Skeletal muscle tissue (tissue), 4 donors: ENCODE measurements around the gene MAGED2. TPM values are rescaled to one million over a fixed set of nuclear protein-coding genes. Genes with fewer than 3 reads are reported as not detected.

Source experiments
- H3K27ac ChIP-seq: one replicate; pipeline ENCODE4 v1.7.0; 2013; ENCODE audit warnings: mild to moderate bottlenecking, low read depth, low read length, inconsistent platforms
- H3K27me3 ChIP-seq, 3 donors: one replicate each; pipeline ENCODE4 v1.7.0; 2013; ENCODE audit warnings: low read length in 3 of 3; ENCODE audit not compliant: control insufficient read depth in 3 of 3, insufficient read depth in 3 of 3
- H3K36me3 ChIP-seq, 3 donors: one replicate each; pipeline ENCODE4 v1.7.0; 2013; ENCODE audit warnings: low read length in 3 of 3; ENCODE audit not compliant: control insufficient read depth in 3 of 3, insufficient read depth in 3 of 3
- H3K4me1 ChIP-seq, 3 donors: one replicate each; pipeline ENCODE4 v1.7.0; 2013; ENCODE audit warnings: low read length in 3 of 3, mild to moderate bottlenecking in 3 of 3; ENCODE audit not compliant: control insufficient read depth in 3 of 3, insufficient read depth in 3 of 3
- H3K4me3 ChIP-seq, 3 donors: one replicate each; pipeline ENCODE4 v1.7.0; 2013; ENCODE audit warnings: low read length in 3 of 3
- H3K9ac ChIP-seq, 3 donors: one replicate each; pipeline ENCODE4 v1.7.0; 2013; ENCODE audit warnings: low read length in 3 of 3, mild to moderate bottlenecking in 3 of 3, moderate library complexity in 2 of 3, low read depth in 1 of 3
- H3K9me3 ChIP-seq, 3 donors: one replicate each; pipeline ENCODE4 v1.7.0; 2013; ENCODE audit warnings: low read length in 3 of 3; ENCODE audit not compliant: control insufficient read depth in 3 of 3
- total RNA-seq: library from RNA; depleted of rRNA; stranded (reverse); fragments of >200 nt; gene quantifications from one replicate; pipeline ENCODE4 v1.2.3, GENCODE V29; 2014
- donor health status: Osteomylitis.

MAGED2 gene
- total RNA-seq, 1 donor from 2014 or later, result 694 TPM

DNA sequence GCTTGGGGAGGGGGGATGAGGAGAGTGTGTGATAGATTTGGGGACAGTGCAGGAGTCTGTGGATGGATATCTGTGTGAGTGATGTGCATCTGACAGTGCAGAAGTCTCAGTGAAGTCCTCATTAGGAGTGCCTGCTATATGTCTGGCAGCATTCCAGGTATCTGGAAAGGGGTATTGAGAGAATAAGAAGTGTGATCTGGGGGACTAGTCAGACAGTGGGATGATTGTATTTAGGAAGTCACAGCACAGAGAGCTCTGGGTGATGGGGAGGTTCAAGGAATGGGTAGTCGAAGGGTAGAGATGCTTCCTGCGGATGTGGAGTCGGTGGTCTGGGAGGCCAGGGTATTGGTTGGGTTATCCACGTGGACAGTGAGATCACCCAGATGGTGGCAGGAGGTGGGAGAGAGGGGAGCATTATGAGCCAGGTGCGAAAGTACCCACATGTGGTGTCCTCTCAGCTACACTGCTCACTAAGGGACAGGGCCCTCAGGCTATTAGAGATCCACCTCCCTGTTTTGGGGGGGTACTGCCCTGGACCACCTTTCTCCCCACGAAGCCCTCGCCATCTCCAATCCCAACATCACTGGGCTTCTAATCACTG, 9.8 kb downstream of the MAGED2 start:
- no peak overlapping the region for H3K9ac ChIP-seq
- no peak overlapping the region for H3K27ac ChIP-seq
- H3K4me1 ChIP-seq, result no peaks in the 10 kb centered on the region
- peaks cover 28 to 37% (median 37%) of the 10 kb centered on the region in 3 donors for H3K36me3 ChIP-seq
- H3K4me3 ChIP-seq, result no peak overlapping the region
- no peaks in the 10 kb centered on the region for H3K9me3 ChIP-seq
- H3K27me3 ChIP-seq, result no peaks in the 10 kb centered on the region

DNA sequence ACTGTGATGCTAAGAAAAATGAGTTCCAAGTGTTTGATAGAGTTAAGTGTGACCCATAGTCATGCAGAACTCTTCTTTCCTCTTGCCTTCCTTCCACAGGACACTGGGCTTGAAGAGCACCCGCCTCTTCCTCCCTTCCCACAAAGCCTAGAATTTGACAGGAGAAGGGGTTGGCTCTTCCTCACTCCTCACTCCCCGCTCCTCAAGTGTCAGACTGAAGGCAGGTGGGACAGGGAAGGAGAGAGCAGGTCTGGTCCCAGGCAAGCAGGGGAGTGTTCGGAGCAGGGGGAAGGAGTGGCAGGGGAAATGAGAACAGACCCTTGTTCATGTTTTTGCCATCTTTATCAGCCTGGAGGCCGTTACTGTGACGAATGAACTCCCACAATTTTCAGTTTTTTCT, 10.7 kb downstream of the MAGED2 start:
- H3K36me3 ChIP-seq, result peaks cover 22 to 28% (median 28%) of the 10 kb centered on the region in 3 donors
- H3K4me1 ChIP-seq, result no peaks in the 10 kb centered on the region
- H3K4me3 ChIP-seq, result no peak overlapping the region
- no peaks in the 10 kb centered on the region for H3K27me3 ChIP-seq
- H3K9ac ChIP-seq, result no peak overlapping the region
- H3K27ac ChIP-seq, result no peak overlapping the region
- no peaks in the 10 kb centered on the region for H3K9me3 ChIP-seq

DNA sequence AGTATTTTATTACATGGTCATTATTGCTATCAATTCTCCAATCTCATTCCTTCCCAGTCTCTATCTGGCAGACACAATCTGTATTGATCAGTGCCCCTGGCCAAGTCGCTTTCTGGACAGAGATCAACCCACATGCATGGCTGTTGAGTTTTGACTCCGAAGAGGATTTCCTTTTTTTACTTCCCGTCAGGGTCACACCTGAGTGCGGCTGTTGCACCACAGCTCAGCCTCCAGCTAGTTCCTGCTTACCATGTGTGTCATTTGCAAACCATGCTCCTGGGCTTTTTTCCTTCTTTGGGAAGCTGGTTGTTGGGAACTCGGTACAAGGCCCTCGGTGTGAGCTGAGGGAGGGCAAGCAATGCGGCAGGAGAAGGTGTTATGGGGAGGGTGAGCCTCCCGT, 11.7 kb downstream of the MAGED2 start:
- Histone ChIP-seq H3K27ac (no peak overlapping the region), H3K4me1 (peaks cover 0 to 2% (median 0%) of the 10 kb centered on the region in 3 donors), H3K9me3 (no peaks in the 10 kb centered on the region), H3K36me3 (peaks cover 13 to 18% (median 18%) of the 10 kb centered on the region in 3 donors), H3K4me3 (no peak overlapping the region), H3K9ac (no peak overlapping the region), H3K27me3 (no peaks in the 10 kb centered on the region)

DNA sequence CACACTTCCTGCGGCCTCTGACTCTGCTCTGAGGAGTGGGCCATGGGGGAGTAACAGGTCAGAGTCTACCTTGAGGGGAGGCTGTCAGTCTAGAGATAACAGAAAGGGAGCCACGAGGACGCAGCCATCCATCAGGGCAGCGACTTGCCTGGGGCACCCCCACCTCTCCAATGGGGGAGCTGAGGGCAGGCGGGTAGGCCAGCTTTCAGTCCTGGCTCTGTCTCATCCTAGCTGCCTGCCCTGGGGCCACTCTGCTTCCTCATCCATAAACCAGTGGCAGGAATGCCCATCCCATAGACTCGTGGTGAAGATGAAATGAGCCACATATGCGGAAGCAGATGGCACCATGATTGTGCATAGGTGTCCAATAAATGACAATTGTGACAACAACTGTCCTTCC, 13.2 kb downstream of the MAGED2 start:
- peaks cover 0 to 2% (median 0%) of the 10 kb centered on the region in 3 donors for H3K9me3 ChIP-seq
- H3K27me3 ChIP-seq, result no peaks in the 10 kb centered on the region
- H3K9ac ChIP-seq, result no peak overlapping the region
- peaks cover 0 to 6% (median 4%) of the 10 kb centered on the region in 3 donors for H3K36me3 ChIP-seq
- peaks cover 0 to 5% (median 0%) of the 10 kb centered on the region in 3 donors for H3K4me1 ChIP-seq
- no peak overlapping the region for H3K27ac ChIP-seq
- H3K4me3 ChIP-seq, result no peak overlapping the region

DNA sequence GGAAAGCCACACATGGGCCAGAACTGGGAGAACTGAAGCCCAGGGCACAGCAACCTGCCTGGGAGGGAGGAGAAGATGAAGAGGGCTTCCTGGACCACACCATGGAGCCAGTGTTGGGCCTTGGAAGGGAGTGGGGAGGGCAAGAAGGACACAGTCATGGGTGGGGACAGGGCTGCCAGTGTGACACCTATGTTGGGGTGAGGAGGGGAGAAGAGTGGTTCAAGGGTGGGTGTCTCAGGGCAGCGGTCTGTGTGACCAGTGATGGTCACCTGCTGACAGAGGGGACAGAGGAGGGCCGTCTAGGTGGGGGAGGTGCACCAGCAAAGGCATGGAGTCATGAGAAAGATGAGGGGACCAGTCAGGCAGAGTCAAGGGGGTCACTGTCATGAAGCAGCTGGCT, 13.8 kb downstream of the MAGED2 start:
- H3K9me3 ChIP-seq, result peaks cover 0 to 2% (median 0%) of the 10 kb centered on the region in 3 donors
- H3K27me3 ChIP-seq, result no peaks in the 10 kb centered on the region
- peaks cover 0 to 5% (median 0%) of the 10 kb centered on the region in 3 donors for H3K4me1 ChIP-seq
- H3K36me3 ChIP-seq, result peaks cover 0 to 2% (median 1%) of the 10 kb centered on the region in 3 donors
- no peak overlapping the region for H3K27ac ChIP-seq
- no peak overlapping the region for H3K4me3 ChIP-seq
- no peak overlapping the region for H3K9ac ChIP-seq

DNA sequence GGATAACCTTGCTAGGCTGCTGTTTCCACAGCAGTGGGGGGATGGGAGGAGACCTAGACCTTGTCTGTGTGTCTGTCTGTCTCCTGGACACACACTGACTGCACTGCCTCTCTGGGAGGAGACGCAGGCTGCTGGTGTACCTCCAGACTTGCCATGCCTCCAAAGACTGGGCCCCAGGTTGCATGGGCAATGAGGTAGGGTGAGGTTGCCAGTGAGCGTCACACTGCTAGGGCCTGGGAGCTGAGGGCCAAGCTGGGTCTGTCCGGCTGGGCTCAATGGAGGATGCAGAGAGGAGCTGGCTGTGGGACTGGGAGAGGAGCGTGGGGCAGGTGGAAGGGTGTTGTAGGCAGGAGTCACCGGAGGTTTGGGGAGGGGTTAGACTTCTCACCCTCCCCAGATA, 16.6 kb downstream of the MAGED2 start:
- H3K27ac ChIP-seq, result no peak overlapping the region
- H3K4me3 ChIP-seq, result no peak overlapping the region
- no peaks in the 10 kb centered on the region for H3K36me3 ChIP-seq
- no peaks in the 10 kb centered on the region for H3K27me3 ChIP-seq
- no peak overlapping the region for H3K9ac ChIP-seq
- H3K4me1 ChIP-seq, result peaks cover 0 to 5% (median 0%) of the 10 kb centered on the region in 3 donors
- peaks cover 0 to 2% (median 0%) of the 10 kb centered on the region in 3 donors for H3K9me3 ChIP-seq

DNA sequence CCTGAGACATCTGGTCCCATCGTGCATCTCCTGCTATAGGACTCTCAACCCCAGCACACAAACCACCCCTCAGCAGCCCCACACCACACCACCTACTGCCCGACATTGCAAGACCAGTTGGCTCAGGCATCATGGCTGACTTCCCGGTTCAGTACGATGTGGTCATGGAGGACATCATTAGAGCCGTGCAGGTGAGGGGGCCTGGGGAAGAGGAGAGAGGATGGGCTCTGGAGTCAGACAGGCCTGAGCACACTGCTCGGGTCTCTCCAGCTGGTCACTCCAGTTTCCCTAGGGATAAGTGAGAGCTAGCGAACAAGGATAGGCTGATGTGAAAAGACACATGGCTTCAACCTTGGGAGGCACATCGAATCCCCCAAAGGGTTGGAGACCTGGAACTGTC, 17.2 kb downstream of the MAGED2 start:
- H3K36me3 ChIP-seq, result no peaks in the 10 kb centered on the region
- no peak overlapping the region for H3K9ac ChIP-seq

DNA sequence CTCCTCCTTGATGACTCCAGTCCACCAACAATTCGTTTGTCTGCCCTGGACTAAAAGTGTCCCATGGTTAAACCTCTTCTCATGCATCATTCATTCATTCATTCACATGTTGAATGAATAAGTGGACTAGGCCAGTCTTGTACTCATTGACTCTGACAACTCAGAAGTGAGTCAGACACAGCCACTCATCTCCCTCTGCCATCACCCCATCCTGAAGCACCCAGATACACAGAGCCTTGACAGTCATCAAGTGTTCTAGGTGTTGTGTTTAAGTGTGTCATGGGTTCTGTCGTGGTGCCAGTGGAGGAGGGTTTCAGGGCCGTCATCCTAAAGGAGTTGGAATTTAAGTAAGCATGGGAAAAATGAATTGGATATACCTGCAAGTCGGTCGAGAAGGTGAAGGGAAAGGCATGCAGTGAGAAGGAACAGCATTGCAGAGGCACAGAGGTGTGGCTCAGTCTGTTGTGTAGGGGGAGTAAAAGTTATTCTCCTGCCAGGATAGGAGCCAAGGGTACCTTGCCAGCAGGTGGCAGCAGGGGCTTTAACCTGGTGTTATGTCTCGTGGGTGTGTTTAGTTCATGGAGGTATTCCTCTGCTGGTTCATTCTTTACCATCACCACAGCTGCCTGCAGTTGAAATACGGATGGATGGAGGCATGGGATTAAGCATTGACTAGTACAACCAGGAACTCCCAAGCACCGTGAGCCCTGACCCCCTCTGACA, 18.3 kb downstream of the MAGED2 start:
- H3K36me3 ChIP-seq, result no peaks in the 10 kb centered on the region
- H3K4me3 ChIP-seq, result no peak overlapping the region
- no peaks in the 10 kb centered on the region for H3K27me3 ChIP-seq
- H3K4me1 ChIP-seq, result peaks cover 0 to 5% (median 0%) of the 10 kb centered on the region in 3 donors
- H3K9me3 ChIP-seq, result peaks cover 0 to 2% (median 0%) of the 10 kb centered on the region in 3 donors
- H3K27ac ChIP-seq, result no peak overlapping the region
- H3K9ac ChIP-seq, result no peak overlapping the region

More for the DNA sequence above, 17.2 kb downstream of the MAGED2 start:
- Histone ChIP-seq H3K9me3 (peaks cover 0 to 2% (median 0%) of the 10 kb centered on the region in 3 donors), H3K4me3 (no peak overlapping the region), H3K27ac (no peak overlapping the region), H3K27me3 (no peaks in the 10 kb centered on the region), H3K4me1 (peaks cover 0 to 5% (median 0%) of the 10 kb centered on the region in 3 donors)

DNA sequence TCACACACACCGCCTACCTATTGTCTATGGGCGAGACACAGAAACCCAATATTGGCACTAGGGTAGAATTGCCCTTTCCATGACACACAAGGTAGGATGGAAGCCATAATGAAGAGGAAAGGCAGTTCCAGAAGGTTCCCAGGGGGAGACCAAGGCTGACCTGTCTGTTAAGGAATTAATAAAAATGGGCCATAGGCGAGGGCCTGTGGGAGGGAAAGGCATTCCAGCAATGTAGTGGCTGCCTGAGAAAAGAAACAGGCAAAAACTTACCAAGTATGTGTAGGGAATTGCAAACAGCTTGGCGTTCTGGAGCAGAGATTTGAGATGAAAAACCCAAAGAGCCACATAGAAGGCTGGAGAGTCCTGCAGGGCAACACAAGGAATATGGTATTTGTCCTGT, 19.1 kb downstream of the MAGED2 start:
- H3K4me1 ChIP-seq, result peaks cover 0 to 5% (median 0%) of the 10 kb centered on the region in 3 donors
- peaks cover 0 to 2% (median 0%) of the 10 kb centered on the region in 3 donors for H3K9me3 ChIP-seq
- H3K27ac ChIP-seq, result no peak overlapping the region
- no peak overlapping the region for H3K9ac ChIP-seq
- no peaks in the 10 kb centered on the region for H3K36me3 ChIP-seq
- no peaks in the 10 kb centered on the region for H3K27me3 ChIP-seq
- H3K4me3 ChIP-seq, result no peak overlapping the region

DNA sequence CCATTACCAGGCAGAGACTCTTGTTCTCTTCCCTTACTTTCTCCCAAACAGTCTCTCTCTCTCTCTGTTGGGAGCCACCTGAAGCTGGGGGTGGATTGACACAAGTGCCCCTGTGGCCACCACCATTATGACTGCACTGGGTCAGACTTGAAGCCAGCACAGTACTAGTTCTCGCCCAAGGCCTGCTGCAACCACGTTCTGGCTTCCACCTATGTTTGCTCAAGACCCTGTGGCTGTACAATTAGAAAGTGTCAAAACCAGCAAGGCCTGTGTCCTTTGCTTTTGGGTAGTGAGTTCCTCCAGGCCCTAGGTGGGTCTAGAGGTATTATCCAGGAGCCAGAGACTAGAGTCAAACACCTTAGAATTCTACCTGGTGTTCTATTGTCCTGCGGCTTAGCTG, 31.0 kb downstream of the MAGED2 start:
- Histone ChIP-seq H3K4me3 (no peak overlapping the region), H3K27me3 (peaks cover 0 to 4% (median 0%) of the 10 kb centered on the region in 3 donors), H3K27ac (no peak overlapping the region), H3K9me3 (no peaks in the 10 kb centered on the region), H3K36me3 (no peaks in the 10 kb centered on the region), H3K9ac (no peak overlapping the region), H3K4me1 (no peaks in the 10 kb centered on the region)
